NCI-H460 (cell line): ENCODE data around the gene AHNAK. TPM values are rescaled to one million over a fixed set of nuclear protein-coding genes. Genes with fewer than 3 reads are reported as not detected.
A peak's percentile ranks its signal among the peaks of the same experiment; 100 is the strongest.
"Not testable (repeated sequence)": the region's sequence is repeated elsewhere in the genome, so short reads cannot be mapped to it uniquely, and the experiment has no call there.

Experiments
- DNase-seq: peaks from one replicate; pipeline ENCODE4 v3.0.0-alpha.2; 2016; ENCODE audit warnings: low read depth; ENCODE audit errors: extremely low read depth
- small RNA-seq, 2 experiments: library from RNA; depleted of rRNA; stranded (forward); fragments of <200 nt; gene quantifications; one replicate each; pipeline ENCODE3, GENCODE V24; 2014
- total RNA-seq: library from RNA; depleted of rRNA; stranded (reverse); fragments of >200 nt; shearing (Covaris generic); gene quantifications from 2 replicates; pipeline ENCODE4 v1.2.3, GENCODE V29; 2014; rRNA removed

AHNAK gene
- total RNA-seq, 1 experiment from 2014 or later: 86.0 TPM

DNA sequence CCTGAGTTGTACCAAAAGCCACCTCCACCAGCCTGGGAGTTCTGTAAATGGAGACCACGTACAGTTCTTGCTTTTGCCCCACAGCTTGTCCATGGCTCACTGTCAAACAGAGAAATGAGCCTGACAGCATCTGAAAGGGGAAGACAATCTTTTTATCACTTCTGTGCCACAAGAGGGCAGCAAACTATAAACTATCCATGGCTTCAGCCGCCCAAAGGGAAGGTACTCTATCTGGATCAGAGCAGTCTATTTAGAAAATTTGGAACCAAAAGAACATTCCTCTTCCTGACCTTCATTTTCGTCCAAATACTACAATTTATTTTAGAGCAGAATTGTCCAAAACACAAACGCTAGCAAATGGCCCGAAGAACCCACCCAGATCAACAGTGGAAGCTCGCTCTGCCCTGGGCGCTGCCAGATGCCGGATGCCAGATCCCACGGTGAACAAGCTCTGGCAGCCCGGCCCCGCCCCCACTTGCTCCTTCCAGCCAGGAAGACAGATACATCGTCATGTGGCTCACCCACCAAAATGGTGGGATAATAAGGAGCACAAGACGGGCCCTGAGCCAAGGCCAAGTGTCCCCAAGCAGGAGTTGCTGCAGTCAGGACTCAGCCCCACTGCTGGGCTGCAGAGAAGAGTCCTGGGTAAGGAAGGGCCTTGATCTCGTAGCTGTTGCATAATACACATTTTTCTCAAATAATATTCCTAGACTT lies 151.6 kb downstream of the AHNAK start:
- DNase-seq: peak; percentile 71

DNA sequence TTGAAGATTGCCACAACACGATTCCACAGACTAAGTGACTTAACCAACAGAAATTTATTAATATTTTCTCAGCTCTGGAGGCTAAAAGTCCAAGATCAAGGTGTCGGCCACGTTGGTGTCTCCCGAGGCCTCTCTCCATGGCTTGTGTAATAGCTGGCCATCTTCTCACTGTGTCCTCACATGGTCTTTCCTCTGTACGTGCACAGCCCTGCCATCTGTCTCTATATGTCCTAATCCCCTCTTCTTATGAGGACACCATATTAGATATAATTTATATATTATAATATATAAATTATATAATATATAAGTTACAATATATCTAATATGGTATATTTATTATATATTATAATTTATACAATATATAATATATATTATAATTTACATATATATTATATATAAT lies 152.9 kb downstream of the AHNAK start:
- no peak for DNase-seq

DNA sequence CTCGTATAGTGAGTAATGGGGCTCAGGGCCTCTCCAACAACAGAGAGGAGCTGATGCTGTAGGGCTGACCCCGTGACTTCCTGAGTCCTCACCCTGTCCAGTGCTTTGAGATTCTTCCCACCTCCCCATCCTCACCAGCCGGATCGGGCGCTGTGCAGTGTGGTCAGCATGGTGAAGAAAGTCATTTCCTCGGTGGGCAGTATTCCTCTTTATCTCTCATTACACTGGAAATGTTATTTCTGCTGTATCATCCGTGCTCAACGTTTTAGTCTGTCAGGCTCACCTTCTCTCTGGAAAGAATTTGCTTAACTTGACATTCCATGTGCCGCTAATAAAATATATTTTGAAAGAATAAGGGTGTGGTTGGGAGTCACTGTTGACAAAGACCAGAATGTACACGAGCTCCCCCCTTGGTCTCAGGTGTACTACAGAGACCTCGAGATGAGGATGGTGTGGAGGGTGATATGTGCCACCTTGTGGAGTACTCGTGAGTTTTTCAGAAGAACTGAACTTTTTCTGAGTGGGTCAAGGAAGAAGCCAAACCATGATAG lies 153.5 kb downstream of the AHNAK start:
- DNase-seq: peak; percentile 5

DNA sequence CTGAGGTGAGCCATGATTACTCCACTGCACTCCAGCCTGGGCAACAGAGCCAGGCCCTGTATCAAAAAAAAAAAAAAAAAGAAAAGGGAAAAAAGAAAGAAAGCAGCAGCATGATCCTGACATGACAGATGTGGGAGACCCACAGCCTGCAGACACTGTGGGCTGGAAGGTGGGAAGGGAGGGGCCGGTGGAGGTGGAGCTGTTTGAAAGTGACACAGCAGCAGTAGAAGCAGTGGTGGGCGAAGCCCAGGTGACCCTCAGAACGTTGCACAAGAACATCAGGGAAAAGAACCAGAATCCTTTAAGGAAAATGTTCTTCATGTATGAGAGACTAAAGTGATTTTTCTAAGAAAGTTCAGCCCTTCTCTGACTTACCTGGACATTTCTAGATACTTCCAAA lies 154.1 kb downstream of the AHNAK start:
- no peak for DNase-seq

DNA sequence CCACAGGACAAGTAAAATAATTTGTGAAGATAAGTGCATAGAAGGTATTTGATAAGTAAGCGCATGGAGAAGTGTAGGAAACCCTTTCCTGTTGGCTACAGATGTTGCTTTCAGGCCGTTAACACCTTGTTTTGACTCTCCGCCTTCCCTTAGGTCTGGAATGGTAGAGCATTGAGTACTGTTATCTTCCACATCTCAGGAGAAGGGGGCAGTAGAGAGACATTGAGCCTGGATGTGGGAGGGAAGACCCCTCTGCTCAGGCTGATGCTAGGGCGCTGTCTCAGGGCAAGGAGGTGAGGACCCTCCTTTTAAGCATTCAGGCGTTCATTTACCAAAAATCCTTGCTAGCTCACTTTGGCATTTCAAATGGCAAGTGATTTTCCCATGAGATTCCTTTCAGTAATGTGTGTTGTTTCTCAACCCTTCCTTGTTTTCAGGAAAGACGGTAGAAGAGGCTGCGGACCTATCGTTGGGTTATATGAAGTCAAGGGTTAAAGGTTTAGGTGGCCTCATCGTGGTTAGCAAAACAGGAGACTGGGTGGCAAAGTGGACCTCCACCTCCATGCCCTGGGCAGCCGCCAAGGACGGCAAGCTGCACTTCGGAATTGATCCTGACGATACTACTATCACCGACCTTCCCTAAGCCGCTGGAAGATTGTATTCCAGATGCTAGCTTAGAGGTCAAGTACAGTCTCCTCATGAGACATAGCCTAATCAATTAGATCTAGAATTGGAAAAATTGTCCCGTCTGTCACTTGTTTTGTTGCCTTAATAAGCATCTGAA lies 154.8 kb downstream of the AHNAK start:
- no peak for DNase-seq

DNA sequence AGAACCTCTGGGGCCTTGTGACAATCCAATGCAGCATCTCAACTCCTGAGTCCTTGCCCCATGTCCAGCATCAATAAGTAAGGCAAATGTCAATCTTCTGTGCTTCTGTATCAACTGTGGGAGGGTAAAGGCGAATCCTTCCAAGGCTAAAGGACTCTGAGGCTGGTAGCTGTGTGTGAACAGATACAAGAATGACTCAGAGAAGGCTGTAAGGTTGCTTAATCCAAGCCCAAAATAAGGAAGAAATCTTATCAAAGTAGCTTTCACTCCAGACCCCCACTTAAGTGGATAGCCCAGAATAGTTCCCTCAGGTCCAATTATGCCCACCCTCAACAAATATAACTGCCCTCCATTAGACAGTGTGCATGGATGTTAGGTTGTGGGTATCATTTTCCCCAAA lies 155.9 kb downstream of the AHNAK start:
- DNase-seq: no peak

DNA sequence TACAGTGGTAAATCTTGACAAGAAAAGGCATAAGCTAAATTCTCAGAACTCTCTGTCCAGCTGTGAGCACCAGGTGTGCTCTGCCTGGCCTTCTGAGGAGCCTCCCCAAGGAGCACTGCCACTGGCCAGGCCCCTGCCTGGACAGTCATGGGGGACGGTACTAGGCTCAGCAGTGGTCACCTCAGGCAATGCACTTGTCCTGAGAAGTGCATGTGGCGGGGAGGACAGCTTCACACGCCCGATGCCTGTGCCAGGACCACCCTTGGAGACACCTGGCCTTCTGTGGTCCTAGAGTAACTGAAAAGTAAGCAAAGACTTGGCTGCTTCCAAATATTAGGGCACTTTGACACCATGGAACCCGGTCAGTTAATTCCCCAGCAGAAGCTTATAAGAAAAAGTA lies 156.4 kb downstream of the AHNAK start:
- DNase-seq: no peak

DNA sequence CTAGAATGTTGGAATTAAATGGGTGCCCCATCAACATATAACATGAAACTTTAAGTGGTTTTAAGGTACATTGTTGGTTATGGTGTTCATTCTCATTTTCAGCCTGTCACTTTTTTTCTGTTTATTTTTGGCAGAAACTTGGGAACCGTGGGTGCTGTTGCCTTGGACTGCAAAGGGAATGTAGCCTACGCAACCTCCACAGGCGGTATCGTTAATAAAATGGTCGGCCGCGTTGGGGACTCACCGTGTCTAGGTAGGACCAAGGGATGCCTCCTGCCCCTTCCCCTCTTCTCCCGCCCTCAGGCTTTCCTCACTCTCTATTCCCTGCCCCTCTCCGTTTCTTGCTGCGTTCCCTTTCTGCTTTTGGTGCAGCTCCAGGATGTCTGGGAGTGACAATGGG lies 157.6 kb downstream of the AHNAK start:
- DNase-seq: no peak

DNA sequence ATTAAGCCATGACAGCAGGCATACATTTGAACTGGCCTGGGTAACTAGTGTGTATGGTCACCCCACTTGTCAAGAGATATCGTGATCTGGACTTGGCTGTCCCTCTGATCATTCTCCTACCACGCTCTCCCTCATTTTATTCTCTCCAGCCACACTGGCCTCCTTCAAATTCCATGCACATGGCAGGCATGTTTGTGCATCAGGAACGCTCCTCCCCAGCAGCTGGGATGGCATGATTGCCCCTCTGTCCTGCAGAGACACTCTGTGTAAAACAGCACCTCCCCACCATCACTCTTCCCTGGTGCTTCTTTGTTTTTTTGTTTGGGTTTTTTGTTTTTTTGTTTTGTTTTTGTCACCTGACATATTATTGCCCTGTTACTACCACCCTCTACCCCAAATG lies 159.2 kb downstream of the AHNAK start:
- DNase-seq: no peak

DNA sequence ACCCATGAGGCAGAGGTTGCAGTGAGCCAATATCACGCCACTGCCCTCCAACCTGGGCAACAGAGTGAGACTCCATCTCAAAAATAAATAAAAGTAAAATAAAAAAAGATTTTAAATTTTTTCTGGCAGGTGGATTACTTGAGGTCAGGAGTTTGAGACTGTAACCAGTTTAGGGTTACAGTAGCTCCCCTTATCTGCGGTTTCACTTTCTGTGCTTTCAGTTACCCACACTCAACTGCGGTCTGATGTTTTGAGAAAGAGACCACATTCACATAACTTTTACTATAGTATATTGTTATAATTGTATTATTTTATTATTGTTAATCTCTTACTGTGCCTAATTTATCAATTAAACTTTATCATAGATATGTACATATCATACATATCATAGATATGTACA lies 160.5 kb downstream of the AHNAK start:
- DNase-seq: not testable (repeated sequence)

DNA sequence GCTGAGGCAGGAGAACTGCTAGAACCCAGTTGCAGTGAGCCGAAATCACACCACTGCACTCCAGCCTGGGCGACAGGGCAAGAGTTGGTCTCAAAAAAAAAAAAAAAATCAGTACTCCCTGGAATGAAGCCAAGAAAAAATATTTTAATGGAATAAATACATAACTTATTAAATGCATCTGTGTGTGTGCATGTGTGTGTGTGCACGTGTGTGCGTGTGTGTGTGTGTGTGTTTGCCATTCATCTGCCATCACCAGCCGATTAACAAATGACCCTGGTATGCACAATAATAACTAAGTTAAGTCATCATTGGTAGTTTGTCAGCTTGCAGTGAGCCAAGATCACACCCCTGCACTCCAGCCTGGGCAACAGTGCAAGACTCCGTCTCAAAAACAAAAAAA lies 162.8 kb downstream of the AHNAK start:
- no peak for DNase-seq

Small RNA genes lying within 50 kb of the gene (small RNA-seq; reads per million reads assigned to genes)
- gene EEF1G (0 reads per million in 2 experiments), gene MIR6747 (0 to 0.06 reads per million in 2 experiments)

Other genes with a start within 250 kb of the AHNAK start
- gene SCGB1D4, start 247.7 kb downstream of the AHNAK start, total RNA-seq: not detected in 2 replicates
- gene ASRGL1, start 209.4 kb downstream of the AHNAK start, total RNA-seq: 2.9 and 3.4 TPM in 2 replicates
- gene SCGB1A1, start 127.8 kb downstream of the AHNAK start, total RNA-seq: not detected in 2 replicates
- 2,030 and 2,160 TPM in 2 replicates for gene EEF1G, start 27.1 kb upstream of the AHNAK start, total RNA-seq
- gene TUT1, start 44.7 kb upstream of the AHNAK start, total RNA-seq: 6.3 and 6.4 TPM in 2 replicates
- 67.7 and 79.0 TPM in 2 replicates for gene MTA2, start 55.1 kb upstream of the AHNAK start, total RNA-seq
- gene EML3, start 66.0 kb upstream of the AHNAK start, total RNA-seq: 14.6 and 18.4 TPM in 2 replicates
- 1.2 and 3.0 TPM in 2 replicates for gene ROM1, start 66.5 kb upstream of the AHNAK start, total RNA-seq
- 22.6 TPM in 2 replicates for gene B3GAT3, start 75.2 kb upstream of the AHNAK start, total RNA-seq
- 172 and 229 TPM in 2 replicates for gene GANAB, start 99.8 kb upstream of the AHNAK start, total RNA-seq
- gene INTS5, start 106.5 kb upstream of the AHNAK start, total RNA-seq: 11.1 and 11.4 TPM in 2 replicates
- 61.6 and 69.1 TPM in 2 replicates for gene C11orf98, start 118.4 kb upstream of the AHNAK start, total RNA-seq
- 8.8 and 11.5 TPM in 2 replicates for gene CSKMT, start 118.5 kb upstream of the AHNAK start, total RNA-seq
- 13.9 and 20.2 TPM in 2 replicates for gene UQCC3, start 124.9 kb upstream of the AHNAK start, total RNA-seq
- gene LBHD1, start 125.5 kb upstream of the AHNAK start, total RNA-seq: 5.4 and 5.5 TPM in 2 replicates
- 82.6 and 93.2 TPM in 2 replicates for gene UBXN1, start 132.3 kb upstream of the AHNAK start, total RNA-seq
- 0.02 TPM in 1 of 2 replicates, not detected in the other for gene LRRN4CL, start 142.7 kb upstream of the AHNAK start, total RNA-seq
- 57.4 and 59.2 TPM in 2 replicates for gene BSCL2, start 160.6 kb upstream of the AHNAK start, total RNA-seq
- 0.17 TPM in 1 of 2 replicates, not detected in the other for gene GNG3, start 160.9 kb upstream of the AHNAK start, total RNA-seq
- gene HNRNPUL2, start 180.7 kb upstream of the AHNAK start, total RNA-seq: 4.4 and 7.5 TPM in 2 replicates
- 25.8 and 28.8 TPM in 2 replicates for gene TTC9C, start 181.7 kb upstream of the AHNAK start, total RNA-seq
- 4.1 and 5.5 TPM in 2 replicates for gene ZBTB3, start 207.4 kb upstream of the AHNAK start, total RNA-seq
- 79.6 and 88.3 TPM in 2 replicates for gene POLR2G, start 214.8 kb upstream of the AHNAK start, total RNA-seq
- 10.5 and 11.9 TPM in 2 replicates for gene TAF6L, start 224.6 kb upstream of the AHNAK start, total RNA-seq
- 38.4 and 44.3 TPM in 2 replicates for gene TMEM179B, start 240.6 kb upstream of the AHNAK start, total RNA-seq
- 21.4 and 25.9 TPM in 2 replicates for gene TMEM223, start 245.2 kb upstream of the AHNAK start, total RNA-seq